CD14-positive monocyte (primary cell): ENCODE data around the gene LIPE. TPM values are rescaled to one million over a fixed set of nuclear protein-coding genes. Genes with fewer than 3 reads are reported as not detected.

Experiments
- DNase-seq, 3 donors: peaks; one replicate each; pipeline ENCODE4 v3.0.0-alpha.2; 2011 to 2022
- H2AFZ ChIP-seq: 2 replicates; pipeline ENCODE4 v1.6.0; 2012; ENCODE audit warnings: mild to moderate bottlenecking, low read depth, low read length, inconsistent platforms; ENCODE audit not compliant: insufficient read depth, poor library complexity, severe bottlenecking
- H3K27ac ChIP-seq, 2 donors: 1 replicate in 1 of 2; 2 replicates in 1 of 2; pipeline ENCODE4 v1.5.1; 2012 to 2013; ENCODE audit warnings: low read length in 2 of 2, control low read depth in 1 of 2, inconsistent platforms in 1 of 2, low read depth in 1 of 2, mild to moderate bottlenecking in 1 of 2
- H3K27me3 ChIP-seq, 2 donors: one replicate each; pipeline versions ENCODE4 v1.6.0 to v1.6.1; 2011 to 2013; ENCODE audit warnings: low read length in 2 of 2; ENCODE audit not compliant: control insufficient read depth in 2 of 2, insufficient read depth in 2 of 2
- H3K36me3 ChIP-seq, 2 donors: replicated peaks in 1 of 2; 1 replicate in 1 of 2; 2 replicates in 1 of 2; pipeline versions ENCODE4 v1.5.1 to v1.6.1; 2012 to 2013; ENCODE audit warnings: low read length in 2 of 2, control low read depth in 1 of 2, inconsistent platforms in 1 of 2, mild to moderate bottlenecking in 1 of 2; ENCODE audit not compliant: insufficient read depth in 2 of 2, control insufficient read depth in 1 of 2
- H3K4me1 ChIP-seq, 2 donors: 1 replicate in 1 of 2; 2 replicates in 1 of 2; pipeline versions ENCODE4 v1.5.1 to v1.6.1; 2012 to 2013; ENCODE audit warnings: low read length in 2 of 2, control low read depth in 1 of 2, inconsistent platforms in 1 of 2, mild to moderate bottlenecking in 1 of 2, moderate library complexity in 1 of 2; ENCODE audit not compliant: insufficient read depth in 2 of 2, control insufficient read depth in 1 of 2
- H3K4me2 ChIP-seq: replicated peaks from 2 replicates; pipeline ENCODE3; 2012; ENCODE audit warnings: low read length, moderate library complexity, mild to moderate bottlenecking; ENCODE audit not compliant: poor library complexity, severe bottlenecking; ENCODE audit errors: extremely low read depth
- H3K4me3 ChIP-seq, 3 experiments: fragments of 200-600 bp in 1 of 3; sonication (generic) in 1 of 3; replicated peaks in 1 of 3; 1 replicate in 2 of 3; 2 replicates in 1 of 3; pipeline ENCODE4 v1.5.1; 2011 to 2013; ENCODE audit warnings: low read length in 3 of 3, mild to moderate bottlenecking in 3 of 3, control low read depth in 2 of 3, low read depth in 2 of 3, inconsistent platforms in 1 of 3, moderate library complexity in 1 of 3
- H3K79me2 ChIP-seq: 2 replicates; pipeline ENCODE4 v1.6.0; 2012; ENCODE audit warnings: mild to moderate bottlenecking, control low read depth, inconsistent platforms, low read length, moderate library complexity; ENCODE audit not compliant: insufficient read depth
- H3K9ac ChIP-seq: 2 replicates; pipeline ENCODE4 v1.6.0; 2017; ENCODE audit warnings: low read length, mild to moderate bottlenecking; ENCODE audit not compliant: insufficient read depth, poor library complexity, severe bottlenecking
- H3K9me3 ChIP-seq, 2 donors: replicated peaks in 1 of 2; 1 replicate in 1 of 2; 2 replicates in 1 of 2; pipeline versions ENCODE4 v1.5.1 to v1.6.1; 2012 to 2013; ENCODE audit warnings: low read length in 2 of 2, control low read depth in 1 of 2; ENCODE audit not compliant: control insufficient read depth in 1 of 2, insufficient read depth in 1 of 2
- H4K20me1 ChIP-seq: 2 replicates; pipeline ENCODE4 v1.6.0; 2012; ENCODE audit warnings: mild to moderate bottlenecking, low read length, control low read depth, moderate library complexity; ENCODE audit not compliant: insufficient read depth
- H3K27ac Mint-ChIP-seq, 7 donors: one replicate each; pipeline ENCODE4 v1.8.0; 2020; ENCODE audit warnings: mild to moderate bottlenecking in 7 of 7, mixed read lengths in 7 of 7, moderate library complexity in 6 of 7, inconsistent platforms in 2 of 7
- H3K27me3 Mint-ChIP-seq, 3 donors: one replicate each; pipeline ENCODE4 v1.8.0; 2021 to 2022; ENCODE audit warnings: low read depth in 3 of 3, mild to moderate bottlenecking in 3 of 3, mixed read lengths in 3 of 3, moderate library complexity in 3 of 3, inconsistent platforms in 1 of 3
- H3K36me3 Mint-ChIP-seq, 2 donors: one replicate each; pipeline ENCODE4 v1.8.0; 2020; ENCODE audit warnings: mixed read lengths in 2 of 2, inconsistent platforms in 1 of 2, mild to moderate bottlenecking in 1 of 2
- H3K4me1 Mint-ChIP-seq: one replicate; pipeline ENCODE4 v1.8.0; 2020; ENCODE audit warnings: mild to moderate bottlenecking, mixed read lengths
- H3K4me3 Mint-ChIP-seq, 2 donors: one replicate each; pipeline ENCODE4 v1.8.0; 2020; ENCODE audit warnings: mild to moderate bottlenecking in 2 of 2, mixed read lengths in 2 of 2, moderate library complexity in 1 of 2
- H3K9me3 Mint-ChIP-seq, 7 donors: one replicate each; pipeline ENCODE4 v1.8.0; 2020 to 2022; ENCODE audit warnings: mixed read lengths in 7 of 7, mild to moderate bottlenecking in 6 of 7, moderate library complexity in 6 of 7, inconsistent platforms in 2 of 7
- CTCF ChIP-seq: fragments of 200-600 bp; IDR thresholded peaks from one replicate; pipeline ENCODE4 v1.8.0; 2022; ENCODE audit warnings: antibody characterized with exemption, mild to moderate bottlenecking
- WGBS: methylation state at CpG from one replicate; pipeline ENCODE4 v1.1.5; 2013; ENCODE audit warnings: missing lambda C conversion rate; ENCODE audit not compliant: insufficient coverage; 5-methylcytosine and 5-hydroxymethylcytosine counted together
- intact Hi-C, 2 donors: fragments of 100-400 bp; cut with micrococcal nuclease; formaldehyde crosslinking; loops; one replicate each; pipeline versions ENCODE4 v1.15.0 to v1.15.1; 2023
- polyA plus RNA-seq, 3 donors: library from polyadenylated mRNA; depleted of rRNA in 1 of 3; unstranded in 2 of 3; stranded (reverse) in 1 of 3; fragments of 300-500 nt in 2 of 3; fragments of >200 nt in 1 of 3; fragmentation: Illumina TruSeq in 2 of 3; gene quantifications; 1 replicate in 2 of 3; 2 replicates in 1 of 3; pipeline ENCODE4 v1.2.3, GENCODE V29; 2012 to 2021

LIPE gene
- polyA plus RNA-seq, 3 donors, result 0.31 TPM; not detected in 2

DNA sequence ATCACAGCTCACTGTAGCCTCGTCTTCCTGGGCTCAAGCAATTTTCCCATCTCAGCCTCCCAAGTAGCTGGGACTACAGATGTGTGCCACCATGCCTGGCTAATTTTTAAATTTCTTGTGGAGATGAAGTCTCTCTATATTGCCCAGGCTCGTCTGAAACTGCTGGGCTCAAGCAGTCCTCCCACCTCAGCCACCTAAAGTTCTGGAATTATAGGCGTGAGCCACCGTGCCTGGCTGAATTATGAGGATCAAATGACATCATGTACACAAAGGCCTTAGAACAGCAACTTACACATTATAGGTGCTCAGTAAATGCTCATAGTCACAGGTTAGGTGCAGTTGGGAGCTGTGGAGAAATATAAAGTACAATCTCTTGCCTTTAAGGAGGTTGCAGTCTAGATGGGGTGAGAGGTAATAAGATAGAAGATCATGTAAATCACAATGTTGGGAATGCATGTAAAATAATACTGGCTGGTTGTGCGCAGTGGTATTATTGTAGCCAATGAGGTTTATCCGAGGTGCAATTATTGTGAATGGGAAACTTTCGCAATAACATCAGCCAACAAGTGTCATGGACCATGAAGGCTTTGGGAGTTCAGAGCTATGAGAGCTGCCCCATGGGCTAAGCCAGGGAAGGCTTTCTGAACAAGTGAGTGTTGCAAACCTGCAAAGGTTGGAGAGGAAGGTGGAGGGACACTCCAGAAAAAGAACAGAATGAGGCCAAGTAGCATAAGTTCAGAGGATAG is 45.4 kb upstream of the LIPE start:
- Histone ChIP-seq H3K79me2 (no peaks in the 10 kb centered on the region), H2AFZ (no peak overlapping the region), H4K20me1 (no peaks in the 10 kb centered on the region), H3K4me1 (peaks cover 10 to 13% of the 10 kb centered on the region in 2 donors), H3K9ac (no peak overlapping the region), H3K4me2 (no peak overlapping the region), H3K27me3 (peaks cover 2% of the 10 kb centered on the region in 2 donors), H3K27ac (no peak overlapping the region), H3K9me3 (no peaks in the 10 kb centered on the region), H3K36me3 (no peaks in the 10 kb centered on the region), H3K4me3 (no peak overlapping the region)
- H3K4me1 Mint-ChIP-seq, result peaks cover 16% of the 10 kb centered on the region
- no peak for DNase-seq
- H3K4me3 Mint-ChIP-seq, result no peak overlapping the region
- TF ChIP-seq CTCF, result no peak
- no peak overlapping the region for H3K27ac Mint-ChIP-seq
- H3K36me3 Mint-ChIP-seq, result no peaks in the 10 kb centered on the region
- WGBS, result 92% methylated on average over 3 of the region's 7 CpGs
- no peaks in the 10 kb centered on the region for H3K9me3 Mint-ChIP-seq
- H3K27me3 Mint-ChIP-seq, result peaks cover 9 to 28% (median 14%) of the 10 kb centered on the region in 3 donors
- intact Hi-C loops, result no loop called here

DNA sequence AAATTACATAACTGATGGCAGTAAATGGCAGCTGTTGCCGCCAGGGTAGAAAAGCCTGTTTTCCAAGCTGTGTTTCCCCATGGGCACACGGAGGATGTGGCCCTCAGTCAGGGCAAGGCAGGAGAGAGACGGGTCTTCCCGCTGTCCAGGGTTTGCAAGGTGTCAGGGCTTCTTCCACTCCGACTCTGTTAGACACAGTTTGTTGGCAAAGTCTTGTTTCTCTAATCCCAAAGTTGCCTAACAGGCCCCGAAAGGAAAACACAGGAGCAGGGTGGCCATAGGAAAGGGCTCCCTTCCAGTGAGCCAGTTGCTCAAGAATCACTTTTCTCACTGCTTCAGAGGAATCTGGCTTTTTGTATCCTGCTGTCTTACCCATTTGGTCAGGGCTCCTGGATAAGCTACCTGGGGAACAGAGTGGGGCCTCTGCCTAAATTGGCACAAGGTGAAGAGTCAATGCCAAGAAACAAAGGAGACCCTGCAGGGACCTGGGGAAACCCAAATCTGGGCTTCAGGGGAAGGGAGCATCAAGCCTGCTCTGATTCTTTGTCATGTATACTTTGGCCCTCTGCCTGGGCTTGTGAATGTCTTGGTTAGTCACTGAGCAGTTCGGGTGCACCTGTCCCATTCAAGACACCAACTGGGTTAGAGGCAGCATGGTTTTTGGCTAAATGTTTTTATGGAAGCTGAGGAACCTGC is 44.5 kb upstream of the LIPE start:
- H3K4me1 Mint-ChIP-seq, result peaks cover 23% of the 10 kb centered on the region

More for the DNA sequence above, 44.5 kb upstream of the LIPE start:
- Mint-ChIP-seq H3K9me3 (no peaks in the 10 kb centered on the region), H3K36me3 (no peaks in the 10 kb centered on the region), H3K4me3 (no peak overlapping the region), H3K27me3 (peaks cover 7 to 26% (median 14%) of the 10 kb centered on the region in 3 donors), H3K27ac (no peak overlapping the region)
- intact Hi-C loops, result no loop called here
- H3K27ac ChIP-seq, result no peak overlapping the region
- no peak for TF ChIP-seq CTCF
- no peak overlapping the region for H3K9ac ChIP-seq
- H3K4me1 ChIP-seq, result peaks cover 18 to 19% of the 10 kb centered on the region in 2 donors
- no peaks in the 10 kb centered on the region for H3K36me3 ChIP-seq
- no peak overlapping the region for H3K4me3 ChIP-seq
- DNase-seq, result no peak
- H3K9me3 ChIP-seq, result no peaks in the 10 kb centered on the region
- H3K4me2 ChIP-seq, result no peak overlapping the region
- peaks cover 2% of the 10 kb centered on the region in 2 donors for H3K27me3 ChIP-seq
- no peaks in the 10 kb centered on the region for H4K20me1 ChIP-seq
- H3K79me2 ChIP-seq, result no peaks in the 10 kb centered on the region
- no peak overlapping the region for H2AFZ ChIP-seq
- 90% methylated on average over 5 of the region's 7 CpGs for WGBS
